HG02943 (cell line): Measurements from ENCODE around the gene C5orf34.
"Not testable (repeated sequence)": the region's sequence is repeated elsewhere in the genome, so short reads cannot be mapped to it uniquely, and the experiment has no call there.

Experiments
- ATAC-seq: cut with Tn5 transposase; IDR thresholded peaks from one replicate; pipeline ENCODE4 v1.9.1; 2021; ENCODE audit warnings: mild to moderate bottlenecking, low read depth, moderate library complexity; ENCODE audit not compliant: unreplicated experiment

C5orf34 gene

DNA sequence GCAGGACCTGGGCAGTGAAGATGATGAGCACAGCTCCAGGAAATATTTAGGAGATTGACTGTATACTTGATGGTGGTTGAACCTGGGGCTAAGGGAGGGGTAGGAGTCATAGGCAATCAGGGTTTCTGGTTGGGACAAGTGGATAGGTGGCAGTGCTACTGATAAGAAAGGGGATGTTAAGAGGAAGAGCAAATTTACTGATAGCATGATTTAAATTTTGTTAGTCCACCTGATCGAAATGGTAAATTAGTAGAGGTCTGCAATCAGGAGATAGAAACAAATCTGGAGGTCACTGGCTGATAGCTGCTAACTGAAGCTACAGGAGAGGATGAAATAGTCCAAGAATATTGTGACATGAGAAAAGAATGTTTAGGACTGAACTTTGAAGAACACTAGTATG lies 5.7 kb upstream of the C5orf34 start:
- ATAC-seq = no peak

DNA sequence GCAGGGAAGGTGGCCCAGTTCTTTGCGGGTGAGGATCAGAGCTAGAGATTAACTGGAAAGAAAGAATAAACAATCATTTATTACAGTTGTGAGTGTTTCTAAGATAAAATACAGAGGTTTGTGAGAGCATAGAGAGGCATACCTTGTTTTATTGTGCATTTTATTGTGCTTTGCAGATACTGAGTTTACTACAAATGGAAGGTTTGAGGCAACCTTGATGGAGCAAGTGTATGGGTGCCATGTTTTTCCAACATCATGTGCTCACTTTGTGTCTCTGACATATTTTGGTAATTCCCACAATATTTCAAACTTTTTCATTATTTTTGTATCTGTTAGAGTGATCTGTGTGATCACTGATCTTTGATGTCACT lies 715 bp upstream of the C5orf34 start:
- ATAC-seq = no peak

DNA sequence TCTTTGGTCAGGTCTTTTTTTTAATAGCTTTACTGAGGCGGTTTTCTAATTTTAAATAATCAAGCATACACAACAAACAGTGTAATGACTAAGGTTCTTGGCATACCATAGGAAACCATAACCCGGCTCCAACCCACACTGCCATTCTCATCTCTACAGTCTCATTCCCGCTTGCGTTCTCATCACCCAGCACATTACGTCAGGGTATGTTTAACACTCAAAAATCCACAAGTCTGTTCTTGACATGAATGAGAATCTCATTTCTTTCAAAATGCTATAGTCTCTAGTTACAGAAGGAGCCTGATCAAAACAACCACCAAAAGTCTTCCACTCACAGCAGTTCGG lies 505 bp downstream of the C5orf34 start:
- peak; percentile 35 for ATAC-seq

DNA sequence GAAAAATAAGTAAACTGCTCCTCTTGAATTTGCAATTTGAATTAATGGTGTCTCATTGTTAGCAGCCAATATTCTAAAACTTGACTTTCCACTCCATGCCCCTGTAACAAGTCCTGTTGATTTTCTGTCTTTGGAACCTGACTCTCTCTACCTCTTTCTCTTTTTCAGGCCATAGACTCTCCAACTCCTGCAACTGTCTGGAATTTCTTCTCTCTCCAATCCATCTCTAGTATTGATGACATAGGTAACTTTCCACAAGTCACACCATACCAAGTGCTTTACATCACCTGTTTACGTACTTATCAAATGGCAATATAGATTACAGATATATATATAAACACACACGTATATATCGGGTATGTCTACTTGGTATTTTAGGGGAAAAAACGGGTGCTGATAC lies 923 bp downstream of the C5orf34 start:
- ATAC-seq = no peak

DNA sequence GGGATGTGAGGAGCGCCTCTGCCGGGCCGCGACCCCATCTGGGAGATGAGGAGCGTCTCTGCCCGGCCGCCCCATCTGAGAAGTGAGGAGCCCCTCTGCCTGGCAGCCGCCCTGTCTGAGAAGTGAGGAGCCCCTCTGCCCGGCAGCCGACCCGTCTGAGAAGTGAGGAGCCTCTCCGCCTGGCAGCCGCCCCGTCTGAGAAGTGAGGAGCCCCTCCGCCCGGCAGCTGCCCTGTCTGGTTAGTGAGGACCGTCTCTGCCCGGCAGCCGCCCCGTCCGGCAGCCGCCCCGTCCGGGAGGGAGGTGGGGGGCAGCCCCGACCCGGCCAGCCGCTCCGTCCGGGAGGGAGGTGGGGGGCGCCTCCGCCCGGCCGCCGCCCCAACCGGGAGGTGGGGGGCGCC lies 3.9 kb downstream of the C5orf34 start:
- not testable (repeated sequence) for ATAC-seq

DNA sequence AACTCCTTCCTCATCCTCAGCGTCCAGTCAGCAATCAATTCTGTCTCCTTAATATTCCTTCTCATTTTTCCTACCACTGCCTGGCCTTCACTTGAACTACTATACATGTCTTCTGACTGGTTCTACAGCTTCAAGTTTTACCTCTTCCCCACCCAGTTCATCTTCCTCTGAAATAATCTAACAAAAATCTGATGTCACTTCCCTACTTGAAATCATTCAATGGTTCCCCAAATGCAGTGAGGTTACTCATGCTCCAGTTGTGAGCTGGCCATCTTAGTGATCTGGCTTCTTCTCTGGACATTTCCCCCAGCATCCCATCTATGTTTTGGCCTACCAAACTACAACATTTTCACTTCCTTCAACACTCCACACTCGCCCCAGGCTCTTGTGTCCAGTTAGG lies 16.4 kb downstream of the C5orf34 start:
- no peak for ATAC-seq

DNA sequence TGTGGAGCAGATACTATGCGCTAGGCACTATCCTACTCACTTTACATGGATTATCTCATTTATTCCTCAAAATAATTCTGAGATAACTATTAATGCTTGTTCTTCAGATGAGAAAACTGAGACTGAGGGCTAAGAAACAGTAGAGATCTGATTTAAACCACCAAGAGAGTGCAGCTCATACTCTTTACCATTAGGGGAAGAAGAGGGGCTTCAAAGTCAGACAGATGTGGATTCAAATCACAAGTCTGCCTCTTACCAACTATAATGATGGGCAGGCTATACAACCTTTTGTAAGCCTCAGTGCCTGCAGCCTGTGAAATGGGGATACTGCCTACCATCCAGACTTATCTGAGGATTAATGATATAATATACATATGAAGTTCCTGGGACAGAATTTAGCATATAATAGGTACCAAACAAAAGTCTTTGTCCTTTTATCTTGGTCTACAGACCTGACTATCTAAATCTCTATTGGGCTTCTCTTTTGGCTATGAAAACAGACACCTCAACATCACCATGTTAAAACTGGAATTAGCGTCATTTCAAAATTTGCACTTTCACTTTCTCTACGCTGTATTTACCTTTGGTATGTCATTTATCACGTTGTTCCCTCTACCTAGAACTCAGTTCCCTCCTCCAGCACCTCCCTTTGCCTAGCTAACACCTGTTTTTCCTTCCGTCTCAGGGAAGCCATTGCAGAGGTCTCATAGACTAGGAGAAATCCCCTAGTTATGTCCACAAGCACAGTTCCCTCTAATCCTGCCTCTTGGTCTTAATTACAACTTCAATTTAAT lies 17.4 kb downstream of the C5orf34 start:
- ATAC-seq = no peak

DNA sequence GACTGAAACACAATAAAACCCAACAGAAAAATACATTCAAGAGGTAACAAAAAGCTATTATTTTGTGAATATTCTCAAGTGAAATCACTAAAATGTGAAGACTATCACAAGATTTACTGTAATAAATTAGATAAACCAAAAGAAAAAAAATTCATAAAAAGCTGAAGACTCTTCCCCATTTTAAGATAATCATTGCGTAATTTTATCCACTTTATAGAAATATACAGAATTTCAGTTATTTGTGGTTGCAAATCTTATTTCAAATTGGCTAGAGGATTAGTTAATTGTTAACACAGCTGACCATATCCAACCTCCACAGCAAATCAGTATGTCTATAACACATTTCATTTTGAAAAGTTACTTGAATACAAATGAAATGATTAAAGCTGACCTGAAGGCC lies 23.6 kb downstream of the C5orf34 start:
- ATAC-seq = no peak

DNA sequence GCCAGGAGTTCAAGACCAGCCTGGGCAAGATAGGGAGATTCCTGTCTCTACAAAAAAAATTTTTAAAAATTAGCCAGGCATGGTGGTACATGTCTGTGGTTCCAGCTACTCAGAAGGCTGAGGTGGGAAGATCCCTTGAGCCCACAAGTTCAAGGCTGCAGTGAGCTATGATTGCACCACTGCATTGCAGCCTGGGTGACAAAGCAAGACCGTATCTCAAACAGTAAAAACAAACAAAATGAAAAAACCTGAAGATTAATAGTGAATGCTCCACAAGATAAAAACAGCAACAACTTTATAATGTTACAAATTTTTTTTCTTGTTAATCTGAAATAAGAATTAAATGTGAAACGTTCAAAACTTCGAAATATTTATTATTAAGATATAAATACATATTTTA lies 28.6 kb downstream of the C5orf34 start:
- ATAC-seq = no peak

DNA sequence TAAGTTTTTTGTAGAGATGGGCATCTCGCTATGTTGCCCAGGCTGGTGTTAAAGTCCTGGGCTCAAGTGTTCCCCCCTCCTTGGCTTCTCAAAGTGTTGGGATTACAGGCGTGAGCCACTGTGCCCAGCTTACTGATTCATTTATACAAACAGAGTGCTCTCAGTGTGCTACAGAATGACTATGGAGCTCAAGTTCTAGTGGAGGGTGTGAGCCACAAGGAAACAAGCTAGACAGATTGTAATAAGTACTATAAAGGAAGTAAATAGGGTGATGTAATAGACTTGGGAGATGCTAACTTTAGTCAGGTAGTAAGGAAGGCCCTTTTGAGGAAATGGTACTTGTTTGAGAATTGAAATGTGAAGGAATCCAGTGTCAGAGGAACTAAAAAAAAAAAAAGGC lies 29.5 kb downstream of the C5orf34 start:
- no peak for ATAC-seq

DNA sequence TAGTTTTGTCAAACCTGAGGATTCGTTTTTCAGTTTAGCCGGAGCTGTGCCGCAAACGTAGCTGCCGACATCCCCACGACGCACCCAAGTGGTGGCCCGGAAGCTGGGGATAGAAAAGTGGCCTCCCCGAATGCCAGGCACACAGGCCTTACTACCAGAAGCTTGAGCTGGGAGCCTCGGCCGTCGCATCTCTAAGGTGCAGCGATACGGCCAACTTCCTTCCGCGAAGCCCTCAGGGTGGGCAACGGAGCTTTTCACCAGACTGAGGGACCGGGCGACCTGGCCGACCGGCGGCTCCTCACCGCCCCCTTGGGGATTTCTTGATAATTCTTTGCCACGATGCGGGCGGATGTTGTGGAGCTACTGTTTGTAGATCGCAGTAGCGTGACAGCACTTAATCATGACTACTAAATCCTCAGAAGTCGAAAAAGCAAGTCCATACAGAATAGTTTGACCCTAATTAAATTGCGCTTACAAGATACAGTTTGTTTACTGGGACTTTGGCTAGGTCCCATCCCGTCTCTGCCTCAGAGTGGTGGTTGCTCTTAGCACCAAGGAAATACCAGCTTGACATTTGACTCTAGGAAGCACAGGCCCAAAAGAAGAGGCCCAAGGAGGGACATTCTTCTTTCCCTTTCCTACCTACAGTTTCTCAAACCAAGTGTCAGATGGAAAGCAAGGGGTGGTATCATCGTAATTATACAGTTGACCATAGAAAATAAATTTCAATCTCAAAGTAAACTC lies 30.7 kb downstream of the C5orf34 start:
- peak; percentile 80 for ATAC-seq

DNA sequence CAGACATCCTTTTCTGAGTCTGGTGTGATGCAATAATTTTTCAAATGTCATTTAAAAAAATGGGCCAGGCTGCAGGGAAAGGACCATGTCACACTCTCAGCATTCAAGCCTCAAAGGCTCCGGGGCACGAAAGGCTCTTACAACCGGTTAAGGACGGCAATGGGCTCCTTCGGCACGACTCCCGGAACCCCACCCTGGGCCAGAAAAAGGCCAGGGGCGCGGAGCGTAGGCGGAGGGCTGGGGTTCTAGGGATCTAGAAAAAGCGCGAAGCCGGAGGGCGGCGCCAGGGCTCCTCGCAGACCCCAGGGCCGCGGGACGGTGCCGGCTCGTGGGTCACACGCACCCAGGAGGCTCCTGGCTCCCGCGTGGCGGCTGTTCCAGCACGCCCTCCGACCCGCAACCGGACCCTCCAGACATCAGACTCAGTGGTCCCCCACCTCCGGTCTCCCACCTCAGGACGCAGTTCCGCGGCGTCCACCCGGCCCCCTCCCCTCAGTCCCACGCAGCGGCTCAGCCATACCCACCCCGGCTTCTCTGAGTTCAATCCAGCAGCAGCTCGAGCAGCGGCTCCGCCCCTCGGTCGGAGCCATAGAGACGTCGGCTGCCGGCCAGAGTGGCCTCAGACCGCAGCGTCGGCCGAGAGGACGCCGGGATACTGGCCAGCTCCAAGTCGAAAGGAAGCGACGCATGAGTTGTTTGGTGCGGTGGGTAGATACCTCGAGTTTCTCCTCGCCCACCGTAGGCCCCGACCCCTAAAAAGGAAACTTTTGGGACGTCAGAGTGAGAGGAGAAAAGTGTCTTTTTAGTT lies 31.4 kb downstream of the C5orf34 start, which contains the start of gene TMEM267:
TSS of gene TMEM267 (minus strand) at position 568 of the 808 bp plus-strand sequence. CDS start 29,896 bp downstream, outside the sequence.
- peak; percentile 86 for ATAC-seq

DNA sequence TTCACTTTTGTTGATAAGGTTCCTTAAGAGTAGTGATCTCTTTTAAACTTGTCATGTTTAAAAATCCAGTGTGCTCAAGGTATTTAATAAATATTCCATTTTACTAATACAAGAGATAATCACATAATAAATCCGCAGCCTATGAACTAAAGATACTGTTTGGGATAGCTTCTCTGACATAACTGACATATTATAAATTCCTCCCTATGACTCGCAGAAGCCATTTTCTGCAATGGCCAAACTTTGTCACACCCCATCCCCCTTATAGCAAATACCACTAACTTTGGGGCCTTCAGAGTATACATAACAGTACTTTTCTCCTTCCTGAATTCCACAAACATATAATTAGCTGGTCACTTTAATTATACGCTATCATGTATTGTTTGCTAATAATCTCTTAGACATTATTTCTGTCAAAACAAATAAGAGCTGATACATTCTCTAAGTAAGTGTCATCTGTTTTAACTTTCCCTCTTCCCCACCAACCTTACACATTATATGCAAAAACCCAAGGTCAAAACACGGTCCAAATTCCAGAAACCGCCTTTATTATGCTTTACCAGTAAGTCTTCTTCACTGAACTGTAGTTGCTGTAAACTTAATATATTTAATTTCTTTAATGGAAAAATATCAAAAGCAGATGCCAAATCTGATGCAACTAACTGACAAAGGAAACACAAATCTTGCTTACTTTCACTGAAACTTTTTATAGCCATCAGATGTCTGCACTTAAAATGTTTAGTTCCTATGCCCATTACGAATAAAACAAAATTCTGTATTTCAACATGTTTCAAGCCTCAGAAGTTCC lies 32.3 kb downstream of the C5orf34 start:
- ATAC-seq = no peak

DNA sequence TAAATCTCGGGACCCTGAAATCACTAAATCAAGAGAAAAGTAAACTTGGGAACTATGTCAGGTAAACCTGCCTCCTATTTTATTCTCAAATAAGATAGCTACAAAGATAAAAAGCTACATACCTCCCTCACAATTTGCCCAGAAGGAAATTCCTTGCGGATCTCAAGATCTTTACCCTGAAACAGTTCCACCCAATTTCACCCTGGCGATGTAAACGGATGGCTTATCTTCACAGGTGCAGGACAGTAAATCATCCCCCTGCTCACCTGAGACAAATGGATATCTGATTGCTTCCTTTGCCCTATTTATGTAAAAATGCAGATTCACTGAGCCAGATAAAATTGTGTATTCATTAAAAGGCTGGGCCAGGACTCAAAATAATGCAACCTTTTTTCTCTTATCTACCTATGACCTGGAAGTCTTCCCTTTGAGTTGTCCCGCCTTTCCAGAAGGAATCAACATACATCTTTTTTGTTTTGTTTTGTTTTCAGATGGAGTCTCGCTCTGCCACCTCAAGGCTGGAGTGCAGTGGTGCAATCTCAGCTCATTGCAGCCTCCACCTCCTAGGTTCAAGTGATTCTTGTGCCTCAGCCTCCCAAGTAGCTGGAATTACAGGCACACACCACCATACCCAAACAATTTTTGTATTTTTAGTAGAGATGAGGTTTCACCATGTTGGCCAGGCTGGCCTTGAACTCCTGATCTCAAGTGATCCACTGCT lies 45.1 kb downstream of the C5orf34 start:
- ATAC-seq = no peak

DNA sequence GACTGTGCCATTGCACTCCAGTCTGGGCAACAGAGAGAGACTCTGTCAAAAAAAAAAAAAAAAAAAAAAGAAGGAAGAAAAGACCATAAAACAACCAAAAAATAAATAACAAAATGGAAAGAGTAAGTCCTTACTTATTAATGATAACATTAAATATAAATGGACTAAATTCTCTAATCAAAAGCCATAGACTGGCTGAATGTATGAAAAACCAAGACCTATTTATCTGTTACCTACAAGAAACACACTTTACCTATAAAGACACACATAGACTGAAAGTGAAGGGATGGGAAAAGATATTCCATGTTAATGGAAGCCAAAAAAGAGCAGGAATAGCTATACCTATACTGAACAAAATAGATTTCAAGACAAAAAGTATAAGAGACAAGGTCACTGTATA lies 47.8 kb downstream of the C5orf34 start:
- ATAC-seq = no peak

DNA sequence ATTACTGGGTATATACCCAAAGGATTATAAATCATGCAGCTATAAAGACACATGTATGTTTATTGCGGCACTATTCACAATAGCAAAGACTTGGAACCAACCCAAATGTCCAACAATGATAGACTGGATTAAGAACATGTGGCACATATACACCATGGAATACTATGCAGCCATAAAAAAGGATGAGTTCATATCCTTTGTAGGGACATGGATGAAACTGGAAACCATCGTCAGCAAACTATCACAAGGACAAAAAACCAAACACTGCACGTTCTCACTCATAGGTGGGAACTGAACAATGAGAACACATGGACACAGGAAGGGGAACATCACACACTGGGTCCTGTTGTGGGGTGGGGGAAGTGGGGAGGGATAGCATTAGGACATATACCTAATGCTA lies 49.5 kb downstream of the C5orf34 start:
- ATAC-seq = not testable (repeated sequence)

DNA sequence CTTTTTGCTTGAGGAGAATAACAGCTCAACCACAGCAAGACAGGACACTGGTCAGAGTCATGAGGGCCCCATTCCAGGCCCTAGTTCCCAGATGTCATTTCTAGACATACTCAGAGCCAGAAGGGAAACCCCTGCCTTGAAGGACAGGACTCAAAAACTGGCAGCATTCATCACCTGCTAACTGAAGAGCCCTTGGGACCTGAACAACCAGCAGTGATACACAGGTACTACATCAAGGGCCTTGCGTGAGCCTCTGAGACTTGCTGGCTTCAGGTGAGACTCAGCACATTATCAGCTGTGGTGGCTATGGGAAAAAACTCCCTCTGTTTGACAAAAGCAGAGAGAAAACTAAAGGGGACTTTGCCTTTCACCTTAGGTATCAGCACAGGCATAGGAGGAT lies 53.9 kb downstream of the C5orf34 start:
- no peak for ATAC-seq

DNA sequence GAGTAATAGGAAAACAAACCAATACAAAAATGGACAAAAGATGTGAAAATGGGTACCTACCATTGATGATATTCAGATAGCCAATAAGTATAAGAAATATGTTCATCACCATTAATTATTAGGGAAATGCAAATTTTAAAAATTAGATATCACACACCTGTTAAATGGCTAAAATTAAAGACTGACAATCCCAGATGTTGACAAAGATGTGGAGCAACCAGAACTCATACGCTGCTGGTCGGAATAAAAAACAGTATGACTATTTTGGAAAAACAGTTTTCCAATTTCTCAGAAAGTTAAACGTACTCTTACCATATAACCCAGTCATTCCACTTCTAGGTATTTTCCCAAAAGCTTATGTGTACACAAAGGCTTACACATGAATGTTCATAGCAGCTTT lies 58.4 kb downstream of the C5orf34 start:
- ATAC-seq = no peak

DNA sequence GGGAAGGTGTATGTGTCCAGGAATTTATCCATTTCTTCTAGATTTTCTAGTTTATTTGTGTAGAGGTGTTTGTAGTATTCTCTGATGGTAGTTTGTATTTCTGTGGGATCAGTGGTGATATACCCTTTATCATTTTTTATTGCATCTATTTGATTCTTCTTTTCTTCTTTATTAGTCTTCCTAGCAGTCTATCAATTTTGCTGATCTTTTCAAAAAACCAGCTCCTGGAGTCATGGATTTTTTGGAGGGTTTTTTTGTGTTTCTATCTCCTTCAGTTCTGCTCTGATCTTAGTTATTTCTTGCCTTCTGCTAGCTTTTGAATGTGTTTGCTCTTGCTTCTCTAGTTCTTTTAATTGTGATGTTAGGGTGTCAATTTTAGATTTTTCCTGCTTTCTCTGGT lies 73.4 kb downstream of the C5orf34 start:
- ATAC-seq = not testable (repeated sequence)
